ENCODE data around the gene PPP2R3A. TPM values are rescaled to one million over a fixed set of nuclear protein-coding genes. Genes with fewer than 3 reads are reported as not detected.
A peak's percentile ranks its signal among the peaks of the same experiment; 100 is the strongest.

PPP2R3A gene, protein sequence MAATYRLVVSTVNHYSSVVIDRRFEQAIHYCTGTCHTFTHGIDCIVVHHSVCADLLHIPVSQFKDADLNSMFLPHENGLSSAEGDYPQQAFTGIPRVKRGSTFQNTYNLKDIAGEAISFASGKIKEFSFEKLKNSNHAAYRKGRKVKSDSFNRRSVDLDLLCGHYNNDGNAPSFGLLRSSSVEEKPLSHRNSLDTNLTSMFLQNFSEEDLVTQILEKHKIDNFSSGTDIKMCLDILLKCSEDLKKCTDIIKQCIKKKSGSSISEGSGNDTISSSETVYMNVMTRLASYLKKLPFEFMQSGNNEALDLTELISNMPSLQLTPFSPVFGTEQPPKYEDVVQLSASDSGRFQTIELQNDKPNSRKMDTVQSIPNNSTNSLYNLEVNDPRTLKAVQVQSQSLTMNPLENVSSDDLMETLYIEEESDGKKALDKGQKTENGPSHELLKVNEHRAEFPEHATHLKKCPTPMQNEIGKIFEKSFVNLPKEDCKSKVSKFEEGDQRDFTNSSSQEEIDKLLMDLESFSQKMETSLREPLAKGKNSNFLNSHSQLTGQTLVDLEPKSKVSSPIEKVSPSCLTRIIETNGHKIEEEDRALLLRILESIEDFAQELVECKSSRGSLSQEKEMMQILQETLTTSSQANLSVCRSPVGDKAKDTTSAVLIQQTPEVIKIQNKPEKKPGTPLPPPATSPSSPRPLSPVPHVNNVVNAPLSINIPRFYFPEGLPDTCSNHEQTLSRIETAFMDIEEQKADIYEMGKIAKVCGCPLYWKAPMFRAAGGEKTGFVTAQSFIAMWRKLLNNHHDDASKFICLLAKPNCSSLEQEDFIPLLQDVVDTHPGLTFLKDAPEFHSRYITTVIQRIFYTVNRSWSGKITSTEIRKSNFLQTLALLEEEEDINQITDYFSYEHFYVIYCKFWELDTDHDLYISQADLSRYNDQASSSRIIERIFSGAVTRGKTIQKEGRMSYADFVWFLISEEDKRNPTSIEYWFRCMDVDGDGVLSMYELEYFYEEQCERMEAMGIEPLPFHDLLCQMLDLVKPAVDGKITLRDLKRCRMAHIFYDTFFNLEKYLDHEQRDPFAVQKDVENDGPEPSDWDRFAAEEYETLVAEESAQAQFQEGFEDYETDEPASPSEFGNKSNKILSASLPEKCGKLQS (N-terminal part only)
- 1 to 10 TPM; 1.0 to 1.1 TPM for total RNA-seq
- polyA plus RNA-seq: under 1 TPM; 0.35 to 0.56 (median 0.51) TPM
- total RNA-seq: 1.6 to 4.4 (median 2.2) reads per million in 6 experiments

DNA sequence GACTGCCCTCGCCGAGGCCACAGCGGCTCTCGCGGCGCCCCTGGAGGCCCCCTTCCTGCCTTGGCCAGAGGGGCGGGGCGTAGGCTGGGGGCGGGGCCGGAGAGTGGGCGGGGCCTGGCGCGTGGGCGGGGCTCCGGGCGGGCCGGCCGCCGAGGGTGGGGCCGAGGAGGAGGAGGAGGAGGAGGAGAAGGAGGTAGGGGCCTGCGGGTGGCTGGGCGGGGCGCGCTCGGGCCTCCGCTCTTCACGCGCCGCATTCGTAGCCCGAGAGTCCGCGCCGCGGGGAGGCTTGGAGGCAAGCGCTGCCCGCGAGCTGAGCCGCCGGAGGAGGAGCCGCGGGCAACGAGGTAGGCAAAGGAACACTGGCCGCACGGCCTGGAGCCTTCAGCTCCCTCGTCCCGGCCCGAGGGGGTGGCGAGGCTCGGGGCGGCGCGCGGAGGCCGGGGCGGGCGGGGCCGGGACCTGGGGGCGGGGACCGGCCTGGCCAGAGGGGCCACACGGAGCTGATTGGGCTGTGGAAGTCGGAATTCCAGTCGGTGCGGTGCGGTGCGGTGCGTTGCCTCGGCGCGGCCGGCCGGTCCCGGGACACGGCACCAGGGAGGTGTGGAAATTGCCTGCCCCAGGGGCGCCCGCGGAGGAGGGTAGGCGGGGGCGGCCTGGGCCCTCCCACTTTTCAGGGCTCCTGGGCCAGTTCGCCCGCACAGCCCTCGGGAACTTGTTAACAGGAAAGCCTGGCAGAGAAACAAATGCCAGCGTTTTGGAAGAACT is at the start of gene PPP2R3A:
Gene PPP2R3A (plus strand): TSS at position 223 of the 765 bp plus-strand sequence. CDS start 35,771 bp downstream, outside the sequence.
- peaks cover 0 to 18% (median 14%) of the 10 kb centered on the region in 9 donors for H3K9me3 Mint-ChIP-seq
- H3K27ac Mint-ChIP-seq: peak within 1 kb of the TSS; percentile 31 to 86 (median 68)
- POLR2A ChIA-PET: no interaction called here
- H3K27me3 Mint-ChIP-seq: peaks cover 12 to 31% (median 22%) of the 10 kb centered on the region in 5 donors
- peak; percentile 56 to 83 (median 68) for DNase-seq
- H3K4me1 Mint-ChIP-seq: peaks cover 0 to 14% (median 12%) of the 10 kb centered on the region in 4 donors
- peak; percentile 81 to 89 for ATAC-seq
- H3K4me3 Mint-ChIP-seq: peak within 1 kb of the TSS; percentile 76 to 88 (median 84)
- peaks cover 0 to 5% (median 0%) of the 10 kb centered on the region in 3 donors for H3K36me3 Mint-ChIP-seq

- no peak overlapping the region for H3K4me3 Mint-ChIP-seq
- POLR2A ChIA-PET: no interaction called here
- no peak overlapping the region for H3K27ac Mint-ChIP-seq
- DNase-seq (no peak), ATAC-seq (no peak)
- no peaks in the 10 kb centered on the region for H3K9me3 Mint-ChIP-seq
- H3K36me3 Mint-ChIP-seq: no peaks in the 10 kb centered on the region
- H3K27me3 Mint-ChIP-seq: peaks cover 0 to 11% (median 6%) of the 10 kb centered on the region in 5 donors
- no peaks in the 10 kb centered on the region for H3K4me1 Mint-ChIP-seq
Measured at GRCh38 chr3:135916310-135916709, 49.2 kb upstream of the PPP2R3A start.

- Mint-ChIP-seq H3K36me3 (no peaks in the 10 kb centered on the region), H3K27ac (no peak overlapping the region), H3K27me3 (peaks cover 0 to 11% (median 6%) of the 10 kb centered on the region in 5 donors), H3K4me3 (no peak overlapping the region), H3K4me1 (no peaks in the 10 kb centered on the region), H3K9me3 (no peaks in the 10 kb centered on the region)
- POLR2A ChIA-PET: no interaction called here
- ATAC-seq (no peak), DNase-seq (no peak)
Measured at GRCh38 chr3:135917076-135917475, 48.5 kb upstream of the PPP2R3A start.

DNA sequence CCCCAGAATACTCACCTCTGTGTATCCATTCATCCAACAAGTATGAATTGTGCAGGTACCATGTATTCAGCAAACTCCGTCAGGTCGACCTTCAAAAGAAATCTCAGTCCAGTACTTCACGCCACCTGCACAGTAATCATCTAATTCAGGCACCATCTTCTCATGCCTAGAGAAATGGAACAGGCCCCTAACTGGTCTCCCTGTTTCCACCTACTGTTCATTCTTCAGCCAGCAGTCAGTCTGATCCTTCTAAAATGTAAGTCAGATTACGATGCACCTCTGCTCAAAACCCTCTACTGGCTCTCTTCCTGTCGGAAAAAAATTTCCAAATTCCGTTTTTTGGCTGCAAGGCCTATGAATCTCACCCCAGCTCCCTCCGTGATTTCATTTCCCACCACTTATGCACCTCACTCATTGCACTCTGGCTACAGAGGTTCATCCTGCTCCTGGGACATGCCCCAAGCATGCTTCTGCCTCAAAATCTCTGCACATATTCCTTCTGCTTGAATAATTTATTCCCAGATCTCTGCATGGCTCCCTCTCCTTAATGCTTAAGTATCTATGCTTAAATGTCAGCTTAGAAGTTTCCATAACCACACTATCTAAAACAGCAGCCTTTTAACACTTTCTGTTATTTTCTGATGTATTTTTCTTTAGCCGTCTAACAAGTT is 47.5 kb upstream of the PPP2R3A start:
- no peak for DNase-seq
- Mint-ChIP-seq H3K4me1 (no peaks in the 10 kb centered on the region), H3K4me3 (no peak overlapping the region), H3K27me3 (peaks cover 0 to 11% (median 6%) of the 10 kb centered on the region in 5 donors), H3K36me3 (no peaks in the 10 kb centered on the region), H3K27ac (no peak overlapping the region), H3K9me3 (no peaks in the 10 kb centered on the region)
- no peak for ATAC-seq
- POLR2A ChIA-PET: no interaction called here

DNA sequence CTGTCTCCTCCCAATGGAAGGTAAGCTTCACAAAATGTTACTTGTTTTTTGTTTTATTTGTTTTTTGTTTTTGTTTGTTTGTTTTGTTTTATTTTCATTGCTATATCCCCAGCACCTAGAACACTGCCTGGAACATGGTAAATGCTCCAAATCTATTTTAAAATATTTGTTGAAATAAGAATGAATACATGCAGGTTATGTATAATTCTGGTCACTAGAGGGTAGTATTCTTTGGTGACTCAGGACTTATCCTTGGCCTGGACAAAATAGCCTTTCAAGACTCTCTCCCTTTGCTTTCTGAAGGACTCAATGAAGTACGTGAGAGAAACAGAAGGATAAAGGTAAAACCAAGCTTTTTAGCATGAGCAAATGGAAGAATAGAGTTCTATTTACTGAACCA is 46.9 kb upstream of the PPP2R3A start:
- no peaks in the 10 kb centered on the region for H3K36me3 Mint-ChIP-seq
- peaks cover 0 to 14% (median 6%) of the 10 kb centered on the region in 5 donors for H3K27me3 Mint-ChIP-seq
- H3K9me3 Mint-ChIP-seq: no peaks in the 10 kb centered on the region
- H3K4me1 Mint-ChIP-seq: no peaks in the 10 kb centered on the region
- no peak overlapping the region for H3K27ac Mint-ChIP-seq
- POLR2A ChIA-PET: no interaction called here
- DNase-seq (no peak), ATAC-seq (no peak)
- H3K4me3 Mint-ChIP-seq: no peak overlapping the region

DNA sequence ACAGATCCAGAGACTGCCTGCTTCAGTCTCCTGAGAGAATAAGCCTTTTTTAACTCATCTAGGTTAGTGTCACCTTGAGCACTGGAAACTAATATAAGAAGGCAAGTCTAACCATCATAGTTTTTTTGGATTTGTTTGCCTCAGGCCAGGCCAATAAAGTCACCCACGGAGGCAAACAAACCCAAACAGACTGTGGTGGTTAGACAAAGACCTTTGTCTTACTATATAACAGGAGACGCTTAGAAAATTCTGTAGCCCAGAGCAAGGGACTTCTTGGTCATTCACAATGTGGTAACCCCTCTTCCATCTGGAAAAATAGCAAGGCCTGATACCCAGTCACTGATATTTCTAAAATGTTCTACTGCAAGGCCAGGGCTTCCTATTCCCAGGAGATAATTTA is 45.3 kb upstream of the PPP2R3A start:
- Mint-ChIP-seq H3K27me3 (peaks cover 6 to 23% (median 8%) of the 10 kb centered on the region in 5 donors), H3K27ac (no peak overlapping the region), H3K36me3 (no peaks in the 10 kb centered on the region), H3K9me3 (no peaks in the 10 kb centered on the region), H3K4me1 (no peaks in the 10 kb centered on the region), H3K4me3 (no peak overlapping the region)
- no peak for ATAC-seq
- POLR2A ChIA-PET: no interaction called here
- no peak for DNase-seq

DNA sequence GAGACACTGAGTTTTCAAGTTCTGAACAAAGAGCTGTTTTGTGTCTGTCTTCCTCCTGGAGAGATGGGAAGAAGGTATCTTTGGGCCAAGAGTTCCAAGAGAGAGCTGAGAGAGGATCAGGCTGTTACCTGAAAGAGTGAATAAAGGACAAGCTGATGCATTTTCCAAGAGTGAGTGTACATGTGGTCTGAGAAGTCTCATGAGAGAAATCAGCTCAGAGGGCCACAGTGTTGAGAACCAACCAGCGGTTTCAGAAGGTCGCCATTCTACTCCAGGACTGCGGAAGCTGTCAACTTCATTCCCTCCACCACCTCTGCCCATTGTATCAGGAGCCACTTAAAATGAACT is 42.7 kb upstream of the PPP2R3A start:
- Mint-ChIP-seq H3K9me3 (no peaks in the 10 kb centered on the region), H3K4me1 (no peaks in the 10 kb centered on the region), H3K36me3 (no peaks in the 10 kb centered on the region), H3K27me3 (peaks cover 4 to 25% (median 9%) of the 10 kb centered on the region in 5 donors), H3K27ac (no peak overlapping the region), H3K4me3 (no peak overlapping the region)
- ATAC-seq (no peak), DNase-seq (no peak)
- POLR2A ChIA-PET: no interaction called here

GRCh38 chr3:135924506-135924905 is 41.0 kb upstream of the PPP2R3A start:
- Mint-ChIP-seq H3K36me3 (no peaks in the 10 kb centered on the region), H3K9me3 (no peaks in the 10 kb centered on the region), H3K27ac (no peak overlapping the region), H3K4me1 (no peaks in the 10 kb centered on the region), H3K27me3 (peaks cover 0 to 21% (median 6%) of the 10 kb centered on the region in 5 donors), H3K4me3 (no peak overlapping the region)
- DNase-seq (no peak), ATAC-seq (no peak)
- POLR2A ChIA-PET: no interaction called here

- ATAC-seq (no peak), DNase-seq (no peak)
- H3K27me3 Mint-ChIP-seq: peaks cover 0 to 21% (median 10%) of the 10 kb centered on the region in 5 donors
- no peaks in the 10 kb centered on the region for H3K4me1 Mint-ChIP-seq
- H3K36me3 Mint-ChIP-seq: no peaks in the 10 kb centered on the region
- H3K4me3 Mint-ChIP-seq: no peak overlapping the region
- POLR2A ChIA-PET: no interaction called here
- H3K27ac Mint-ChIP-seq: no peak overlapping the region
- no peaks in the 10 kb centered on the region for H3K9me3 Mint-ChIP-seq
Measured at GRCh38 chr3:135926664-135927063, 38.9 kb upstream of the PPP2R3A start.

- H3K36me3 Mint-ChIP-seq: no peaks in the 10 kb centered on the region
- ATAC-seq (no peak), DNase-seq (no peak)
- no peak overlapping the region for H3K4me3 Mint-ChIP-seq
- POLR2A ChIA-PET: no interaction called here
- no peaks in the 10 kb centered on the region for H3K4me1 Mint-ChIP-seq
- H3K27ac Mint-ChIP-seq: no peak overlapping the region
- H3K27me3 Mint-ChIP-seq: peaks cover 0 to 21% (median 10%) of the 10 kb centered on the region in 5 donors
- H3K9me3 Mint-ChIP-seq: no peaks in the 10 kb centered on the region
Measured at GRCh38 chr3:135927155-135927554, 38.4 kb upstream of the PPP2R3A start.

DNA sequence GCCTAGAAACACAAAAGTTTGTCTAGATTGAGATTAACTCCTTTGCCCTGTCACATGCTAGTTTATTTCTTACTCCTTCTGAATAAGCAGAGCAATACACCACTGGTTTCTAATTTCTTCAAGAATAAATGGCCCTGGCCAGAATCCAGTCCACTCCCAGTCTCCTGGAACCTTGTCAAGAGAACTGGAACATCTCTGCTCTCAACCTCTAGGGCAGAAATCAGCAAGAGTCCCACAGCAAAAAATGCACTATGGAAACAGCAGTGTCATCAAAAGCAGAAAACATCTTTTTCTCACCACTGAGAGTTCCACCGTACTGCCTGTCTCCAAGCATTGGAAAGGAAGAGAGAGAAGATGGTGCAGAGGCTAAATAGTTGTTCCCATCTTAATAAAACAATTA is 35.9 kb upstream of the PPP2R3A start:
- peaks cover 0 to 4% (median 0%) of the 10 kb centered on the region in 9 donors for H3K9me3 Mint-ChIP-seq
- no peak overlapping the region for H3K4me3 Mint-ChIP-seq
- no peaks in the 10 kb centered on the region for H3K4me1 Mint-ChIP-seq
- POLR2A ChIA-PET: no interaction called here
- no peak for DNase-seq
- no peak for ATAC-seq
- H3K36me3 Mint-ChIP-seq: no peaks in the 10 kb centered on the region
- H3K27ac Mint-ChIP-seq: no peak overlapping the region
- H3K27me3 Mint-ChIP-seq: peaks cover 0 to 14% (median 8%) of the 10 kb centered on the region in 5 donors

- no peaks in the 10 kb centered on the region for H3K36me3 Mint-ChIP-seq
- DNase-seq (no peak), ATAC-seq (no peak)
- H3K4me1 Mint-ChIP-seq: no peaks in the 10 kb centered on the region
- peaks cover 0 to 14% (median 3%) of the 10 kb centered on the region in 5 donors for H3K27me3 Mint-ChIP-seq
- H3K4me3 Mint-ChIP-seq: no peak overlapping the region
- POLR2A ChIA-PET: no interaction called here
- H3K27ac Mint-ChIP-seq: no peak overlapping the region
- peaks cover 0 to 9% (median 0%) of the 10 kb centered on the region in 9 donors for H3K9me3 Mint-ChIP-seq
Measured at GRCh38 chr3:135930255-135930654, 35.3 kb upstream of the PPP2R3A start.

Data from naive thymus-derived CD8-positive, alpha-beta T cell (primary cell).